Liver (tissue), 3 donors: ENCODE results near the gene BCAN.

Experiments used
- ATF3 ChIP-seq: IDR thresholded peaks from 2 replicates; pipeline ENCODE4 v1.6.1; 2016; ENCODE audit warnings: antibody characterized with exemption
- CTCF ChIP-seq: fragments of 150-350 bp; IDR thresholded peaks from 2 replicates; pipeline ENCODE4 v1.5.1; 2017; ENCODE audit warnings: improper control_type of control experiment, low read depth, low read length; ENCODE audit not compliant: missing input control
- HNF4G ChIP-seq: IDR thresholded peaks from 2 replicates; pipeline ENCODE4 v1.6.1; 2016; ENCODE audit warnings: antibody characterized with exemption
- TAF1 ChIP-seq: conservative IDR thresholded peaks from 2 replicates; pipeline ENCODE4 v1.6.1; 2016; ENCODE audit warnings: antibody characterized with exemption, mild to moderate bottlenecking
- YY1 ChIP-seq: IDR thresholded peaks from 2 replicates; pipeline ENCODE4 v1.6.1; 2016; ENCODE audit warnings: antibody characterized with exemption, mild to moderate bottlenecking
- donor health status: healthy.
- donor health status: healthy.

GRCh38 chr1:156608981-156609380 is 32.9 kb upstream of the BCAN start:
- peak; percentile 23 for TF ChIP-seq CTCF
- TF ChIP-seq TAF1: no peak
- no peak for TF ChIP-seq ATF3
- TF ChIP-seq HNF4G: no peak
- no peak for TF ChIP-seq YY1
